ENCODE data around the gene RNF180.

DNA sequence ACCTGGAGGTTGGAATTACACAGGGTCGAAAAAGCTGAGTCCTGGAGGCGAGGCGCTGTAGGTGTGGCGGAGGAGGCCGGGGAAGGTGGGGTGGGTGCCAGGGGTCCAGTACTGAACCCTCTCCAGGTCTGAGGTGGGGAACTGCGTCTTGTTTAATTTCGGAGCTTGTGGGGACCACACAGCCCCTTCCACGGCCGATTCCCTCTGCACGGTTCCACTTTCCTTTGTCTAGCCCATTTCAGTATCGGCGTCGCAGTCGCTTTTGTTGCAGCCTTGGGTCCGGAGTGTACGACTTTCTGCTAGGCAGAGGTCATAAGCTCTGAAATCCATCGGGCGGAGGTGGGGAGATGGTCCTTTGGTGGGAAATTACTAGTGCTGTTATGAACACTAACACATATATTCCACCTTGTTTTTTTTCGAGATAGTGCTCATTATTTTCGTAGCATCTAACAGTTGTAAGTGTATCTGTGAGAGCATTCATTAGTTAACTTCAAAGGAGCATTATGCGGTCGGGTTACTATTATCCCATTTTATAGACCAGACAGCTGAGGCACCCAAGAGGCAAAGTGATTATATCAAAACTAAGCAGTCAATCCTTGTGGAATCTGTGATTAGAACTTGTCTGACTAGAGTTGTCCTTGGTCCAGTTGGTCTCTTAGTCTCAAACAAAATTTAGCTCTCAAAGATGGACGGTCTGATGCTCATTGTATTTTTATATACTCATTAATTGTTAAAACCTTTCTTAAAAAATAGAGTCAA, 737 bp downstream of the RNF180 start:
- no peak for TF ChIP-seq CTCF (IDR thresholded peaks at IDR 0.05)
- TF ChIP-seq POLR2A (IDR thresholded peaks at IDR 0.05), result no peak
